Fibroblast of skin of back (primary cell): ENCODE data around the gene ZG16.

Source experiments
- DNase-seq: peaks from one replicate; pipeline ENCODE4 v3.0.0-alpha.2; 2013

ZG16 gene

GRCh38 chr16:29810699-29811169, 32.7 kb downstream of the ZG16 start:
- no peak for DNase-seq

- peak; percentile 99 for DNase-seq
Observed at GRCh38 chr16:29811170-29811895, 33.3 kb downstream of the ZG16 start.

GRCh38 chr16:29811896-29812665, 34.0 kb downstream of the ZG16 start, which contains the start of gene PRRT2:
PRRT2 (plus strand) TSS chr16:29812193; CDS start chr16:29813055, 862 bp downstream.
- DNase-seq: peak; percentile 57

GRCh38 chr16:29812754-29813643, 34.9 kb downstream of the ZG16 start:
- DNase-seq: no peak

- no peak for DNase-seq
Observed at GRCh38 chr16:29813644-29814562, 35.8 kb downstream of the ZG16 start.

- no peak for DNase-seq
Observed at GRCh38 chr16:29814592-29814991, 36.5 kb downstream of the ZG16 start.

GRCh38 chr16:29815032-29815721, 37.1 kb downstream of the ZG16 start:
- DNase-seq: peak; percentile 20

GRCh38 chr16:29815793-29816693, 38.0 kb downstream of the ZG16 start, which contains the start of gene PAGR1:
PAGR1 (plus strand) TSS chr16:29816152; CDS start chr16:29816526, 374 bp downstream.
- peak; percentile 99 for DNase-seq

- peak; percentile 67 for DNase-seq
Observed at GRCh38 chr16:29816694-29817441, 38.8 kb downstream of the ZG16 start.

- DNase-seq: no peak
Observed at GRCh38 chr16:29818082-29818481, 40.0 kb downstream of the ZG16 start.

- DNase-seq: no peak
Observed at GRCh38 chr16:29819506-29819905, 41.5 kb downstream of the ZG16 start.

- DNase-seq: peak; percentile 66
Observed at GRCh38 chr16:29820271-29820701, 42.2 kb downstream of the ZG16 start, which contains the start of gene MVP. MVP (plus strand) TSS chr16:29820462; CDS start chr16:29830550, 10,088 bp downstream.

GRCh38 chr16:29820730-29821642, 42.9 kb downstream of the ZG16 start:
- no peak for DNase-seq

GRCh38 chr16:29821643-29822115, 43.6 kb downstream of the ZG16 start:
- DNase-seq: peak; percentile 88

- DNase-seq: peak; percentile 87
Observed at GRCh38 chr16:29824589-29825144, 46.6 kb downstream of the ZG16 start.

- peak; percentile 87 for DNase-seq
Observed at GRCh38 chr16:29825145-29826044, 47.3 kb downstream of the ZG16 start.
